SK-N-SH (cell line): ENCODE measurements around the gene SMC2. TPM values are rescaled to one million over a fixed set of nuclear protein-coding genes. Genes with fewer than 3 reads are reported as not detected.

Experiments
- CTCF ChIA-PET: fragments of 300-600, 350-600 bp; formaldehyde crosslinking; extraction: SDS; loops from one replicate; lab custom pipeline; 2021; lab: Yijun Ruan, JAX
- POLR2A ChIA-PET: fragments of 350-600 bp; sonication (Branson Sonifier 250); formaldehyde crosslinking; extraction: SDS; loops from one replicate; lab custom pipeline; 2020; ENCODE audit warnings: antibody characterized with exemption, inconsistent platforms; lab: Yijun Ruan, JAX
- DNase-seq: peaks from one replicate; pipeline ENCODE4 v3.0.0; 2012
- H2AFZ ChIP-seq: fragments of 200-600 bp; sonication (generic); 2 replicates; pipeline ENCODE4 v1.8.1; 2016; ENCODE audit warnings: antibody characterized with exemption, mild to moderate bottlenecking, low read depth
- H3F3A ChIP-seq: fragments of 200-600 bp; sonication (generic); replicated peaks from 2 replicates; pipeline ENCODE3; 2016; ENCODE audit warnings: antibody characterized with exemption, mild to moderate bottlenecking; ENCODE audit not compliant: insufficient read depth
- H3K27ac ChIP-seq, 2 experiments: fragments of 200-500 bp in 1 of 2; fragments of 200-600 bp in 1 of 2; sonication (Bioruptor generic) in 1 of 2; sonication (generic), shearing (Covaris generic) in 1 of 2; 2 replicates each; pipeline versions ENCODE4 v1.5.1 to v1.6.1; 2014 to 2016; ENCODE audit warnings: low read depth in 2 of 2, inconsistent platforms in 1 of 2, low read length in 1 of 2, mild to moderate bottlenecking in 1 of 2, mixed read lengths in 1 of 2
- H3K27me3 ChIP-seq: fragments of 200-600 bp; sonication (generic), shearing (Covaris generic); 2 replicates; pipeline ENCODE4 v1.6.1; 2016; ENCODE audit warnings: mixed run types; ENCODE audit not compliant: insufficient read depth
- H3K36me3 ChIP-seq, 2 experiments: fragments of 200-500 bp in 1 of 2; fragments of 200-600 bp in 1 of 2; sonication (Bioruptor generic) in 1 of 2; sonication (generic) in 1 of 2; replicated peaks in 1 of 2; 2 replicates each; pipeline versions ENCODE3 to v1.5.1; 2014 to 2016; ENCODE audit warnings: low read length in 1 of 2, mild to moderate bottlenecking in 1 of 2; ENCODE audit not compliant: insufficient read depth in 2 of 2, control insufficient read depth in 1 of 2
- H3K4me1 ChIP-seq, 2 experiments: fragments of 200-500 bp in 1 of 2; fragments of 200-600 bp in 1 of 2; sonication (Bioruptor generic) in 1 of 2; sonication (generic), shearing (Covaris generic) in 1 of 2; 2 replicates each; pipeline versions ENCODE4 v1.5.1 to v1.6.1; 2014 to 2016; ENCODE audit warnings: low read depth in 1 of 2, low read length in 1 of 2, mixed run types in 1 of 2; ENCODE audit not compliant: insufficient read depth in 2 of 2, control insufficient read depth in 1 of 2
- H3K4me2 ChIP-seq: fragments of 200-600 bp; sonication (generic), shearing (Covaris generic); 2 replicates; pipeline ENCODE4 v1.6.1; 2017; ENCODE audit warnings: mixed run types
- H3K4me3 ChIP-seq, 2 experiments: fragments of 200-500 bp in 1 of 2; fragments of 200-600 bp in 1 of 2; sonication (Bioruptor generic) in 1 of 2; sonication (generic), shearing (Covaris generic) in 1 of 2; 2 replicates each; pipeline versions ENCODE4 v1.5.1 to v1.8.1; 2014 to 2016; ENCODE audit warnings: low read depth in 2 of 2, inconsistent platforms in 1 of 2, low read length in 1 of 2, mild to moderate bottlenecking in 1 of 2, mixed read lengths in 1 of 2, moderate library complexity in 1 of 2
- H3K79me2 ChIP-seq: fragments of 200-600 bp; sonication (generic); 2 replicates; pipeline ENCODE4 v1.8.1; 2017; ENCODE audit warnings: mild to moderate bottlenecking; ENCODE audit not compliant: insufficient read depth
- H3K9ac ChIP-seq: fragments of 200-600 bp; sonication (generic); 2 replicates; pipeline ENCODE4 v1.6.1; 2017; ENCODE audit warnings: mixed run types
- H3K9me2 ChIP-seq: fragments of 200-600 bp; sonication (generic); 2 replicates; pipeline ENCODE4 v1.6.1; 2017; ENCODE audit warnings: mixed run types
- H3K9me3 ChIP-seq: fragments of 200-600 bp; sonication (generic); 2 replicates; pipeline ENCODE4 v1.6.1; 2017; ENCODE audit warnings: mixed run types, mild to moderate bottlenecking, moderate library complexity
- H4K20me1 ChIP-seq: fragments of 200-600 bp; sonication (generic); 2 replicates; pipeline ENCODE4 v1.6.1; 2017; ENCODE audit warnings: mild to moderate bottlenecking, mixed run types; ENCODE audit not compliant: insufficient read depth
- EP300 ChIP-seq, 2 experiments: IDR thresholded peaks; 2 replicates each; pipeline versions ENCODE4 v1.4.0 to v1.6.1; 2012; ENCODE audit warnings: borderline replicate concordance in 1 of 2, low read depth in 1 of 2, low read length in 1 of 2
- FOXJ3 ChIP-seq: sonication (generic); formaldehyde crosslinking; IDR thresholded peaks from 2 replicates; pipeline ENCODE4 v1.5.1; 2020; ENCODE audit warnings: mild to moderate bottlenecking, missing genetic modification reagents
- GATA2 ChIP-seq: sonication (generic); formaldehyde crosslinking; IDR thresholded peaks from 2 replicates; pipeline ENCODE4 v1.5.0; 2020; ENCODE audit warnings: mild to moderate bottlenecking, missing genetic modification reagents
- JUND ChIP-seq: IDR thresholded peaks from 2 replicates; pipeline ENCODE4 v1.4.0; 2012
- MAX ChIP-seq: IDR thresholded peaks from 2 replicates; pipeline ENCODE4 v1.4.0; 2012; ENCODE audit warnings: low read depth
- NFIC ChIP-seq: IDR thresholded peaks from 2 replicates; pipeline ENCODE4 v1.4.0; 2012; ENCODE audit warnings: borderline replicate concordance
- POLR2AphosphoS5 ChIP-seq: IDR thresholded peaks from 2 replicates; pipeline ENCODE4 v1.6.1; 2012; ENCODE audit warnings: low read depth, low read length
- RAD21 ChIP-seq: IDR thresholded peaks from 2 replicates; pipeline ENCODE4 v1.6.1; 2012; ENCODE audit warnings: mild to moderate bottlenecking, low read length
- RXRA ChIP-seq: IDR thresholded peaks from 2 replicates; pipeline ENCODE4 v1.4.0; 2012; ENCODE audit warnings: low read depth, mild to moderate bottlenecking, borderline replicate concordance
- SIN3A ChIP-seq: IDR thresholded peaks from 2 replicates; pipeline ENCODE4 v1.6.1; 2012; ENCODE audit warnings: low read depth, mild to moderate bottlenecking, low read length, moderate library complexity, borderline replicate concordance
- TEAD4 ChIP-seq: IDR thresholded peaks from 2 replicates; pipeline ENCODE4 v1.4.0; 2012; ENCODE audit warnings: mild to moderate bottlenecking, borderline replicate concordance; ENCODE audit not compliant: insufficient read depth
- WGBS: methylation state at CpG from one replicate; pipeline ENCODE4 v1.1.6; 2017; ENCODE audit warnings: low lambda C conversion rate; 5-methylcytosine and 5-hydroxymethylcytosine counted together
- polyA plus RNA-seq, 3 experiments: library from polyadenylated mRNA; depleted of rRNA; stranded (reverse); fragments of >200 nt; gene quantifications; 2 replicates each; pipeline ENCODE4 v1.2.3, GENCODE V29; 2012
- TF ChIP-seq, protein P1 (sequence below): fragments of 200-600 bp; sonication (generic); IDR thresholded peaks from 2 replicates; pipeline ENCODE4 v1.6.1; 2017; ENCODE audit warnings: antibody characterized with exemption, mild to moderate bottlenecking, moderate library complexity
- TF ChIP-seq, protein P2 (sequence below): IDR thresholded peaks from 2 replicates; pipeline ENCODE4 v1.4.0; 2012; ENCODE audit warnings: low read depth, borderline replicate concordance
- TF ChIP-seq, protein P3 (sequence below): IDR thresholded peaks from 2 replicates; pipeline ENCODE4; 2012

SMC2 gene
- polyA plus RNA-seq, 1 of the 3 experiments (the other 2 are of a cell fraction): 3.7 TPM

DNA sequence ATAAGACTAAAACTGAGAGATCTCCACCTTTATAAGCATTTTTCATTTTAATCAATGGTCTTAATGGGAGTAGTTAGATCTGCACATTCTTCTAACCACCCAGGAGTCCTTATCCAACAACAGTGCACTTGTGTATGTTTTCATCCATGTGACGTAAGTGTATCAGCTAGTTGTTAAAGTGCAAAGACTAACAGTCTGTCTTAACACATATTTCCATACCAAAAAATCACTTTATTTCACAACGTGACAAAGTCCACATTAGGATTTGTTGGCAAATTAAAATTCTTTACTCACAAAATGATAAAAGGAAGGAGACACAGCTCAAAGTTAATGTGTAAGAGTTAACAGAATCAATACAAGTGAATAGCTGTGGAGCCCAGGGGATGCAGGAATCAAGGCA, 1.9 kb upstream of the SMC2 start (continued):
- TF ChIP-seq, protein P1, sequence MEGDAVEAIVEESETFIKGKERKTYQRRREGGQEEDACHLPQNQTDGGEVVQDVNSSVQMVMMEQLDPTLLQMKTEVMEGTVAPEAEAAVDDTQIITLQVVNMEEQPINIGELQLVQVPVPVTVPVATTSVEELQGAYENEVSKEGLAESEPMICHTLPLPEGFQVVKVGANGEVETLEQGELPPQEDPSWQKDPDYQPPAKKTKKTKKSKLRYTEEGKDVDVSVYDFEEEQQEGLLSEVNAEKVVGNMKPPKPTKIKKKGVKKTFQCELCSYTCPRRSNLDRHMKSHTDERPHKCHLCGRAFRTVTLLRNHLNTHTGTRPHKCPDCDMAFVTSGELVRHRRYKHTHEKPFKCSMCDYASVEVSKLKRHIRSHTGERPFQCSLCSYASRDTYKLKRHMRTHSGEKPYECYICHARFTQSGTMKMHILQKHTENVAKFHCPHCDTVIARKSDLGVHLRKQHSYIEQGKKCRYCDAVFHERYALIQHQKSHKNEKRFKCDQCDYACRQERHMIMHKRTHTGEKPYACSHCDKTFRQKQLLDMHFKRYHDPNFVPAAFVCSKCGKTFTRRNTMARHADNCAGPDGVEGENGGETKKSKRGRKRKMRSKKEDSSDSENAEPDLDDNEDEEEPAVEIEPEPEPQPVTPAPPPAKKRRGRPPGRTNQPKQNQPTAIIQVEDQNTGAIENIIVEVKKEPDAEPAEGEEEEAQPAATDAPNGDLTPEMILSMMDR: no peak
- TF ChIP-seq, all 33 proteins: peak for 0

DNA sequence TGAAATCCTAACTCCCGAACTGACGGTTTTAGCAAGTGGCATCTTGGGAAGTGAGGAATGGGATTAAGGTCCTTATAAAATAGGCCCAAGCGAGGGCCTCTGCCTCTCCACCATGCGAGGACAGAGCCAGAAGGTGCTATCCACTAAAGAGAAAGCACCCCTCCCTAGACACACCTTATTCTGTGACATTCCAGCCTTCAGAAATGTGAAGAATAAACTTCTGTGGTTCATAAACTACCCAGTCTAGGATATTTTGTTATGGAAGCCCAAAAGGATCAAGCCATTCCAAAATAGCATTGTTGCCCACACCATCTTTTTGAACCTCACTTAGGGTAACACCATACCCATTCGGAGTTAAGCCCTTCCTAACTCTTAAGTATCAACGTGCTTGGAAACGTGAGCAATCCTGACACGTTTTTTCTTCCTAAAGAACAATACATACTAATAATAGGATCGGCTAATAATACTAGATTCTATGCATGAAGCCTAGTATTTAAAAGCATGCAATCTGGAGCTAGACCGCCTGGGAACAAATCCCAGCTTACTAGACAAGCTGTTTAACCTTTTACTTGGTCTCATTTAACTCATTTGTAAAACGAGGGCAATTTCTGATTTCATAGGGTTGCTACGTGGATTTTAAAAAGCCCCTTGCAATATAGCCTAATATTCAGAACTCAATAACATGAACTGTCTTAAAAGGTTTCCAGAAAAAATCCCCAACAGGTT, 1.1 kb upstream of the SMC2 start:
- H3K27me3 ChIP-seq: no peaks in the 10 kb centered on the region
- H3K9ac ChIP-seq: peak overlapping the region; percentile 91
- H3K4me1 ChIP-seq: peaks cover 9 to 17% of the 10 kb centered on the region in 2 experiments; a peak in 3 of 4 replicates
- peaks cover 8% of the 10 kb centered on the region for H3F3A ChIP-seq
- H3K4me3 ChIP-seq: peak overlapping the region; percentile 83 to 86
- H3K9me3 ChIP-seq: no peaks in the 10 kb centered on the region
- H3K36me3 ChIP-seq: peaks cover 3 to 5% of the 10 kb centered on the region in 2 experiments
- H2AFZ ChIP-seq: peak overlapping the region; percentile 86
- ChIA-PET POLR2A (no interaction called here), CTCF (no interaction called here)
- H3K27ac ChIP-seq: peak overlapping the region; percentile 90 to 97
- peak; percentile 5 for DNase-seq
- no peaks in the 10 kb centered on the region for H3K9me2 ChIP-seq
- H3K79me2 ChIP-seq: peaks cover 36% of the 10 kb centered on the region
- whole genome bisulfite sequencing: 24% methylated on average over 12 of the region's 12 CpGs
- peak overlapping the region; percentile 87 for H3K4me2 ChIP-seq
- H4K20me1 ChIP-seq: no peaks in the 10 kb centered on the region
- no peak for TF ChIP-seq TEAD4
- TF ChIP-seq, protein P2, sequence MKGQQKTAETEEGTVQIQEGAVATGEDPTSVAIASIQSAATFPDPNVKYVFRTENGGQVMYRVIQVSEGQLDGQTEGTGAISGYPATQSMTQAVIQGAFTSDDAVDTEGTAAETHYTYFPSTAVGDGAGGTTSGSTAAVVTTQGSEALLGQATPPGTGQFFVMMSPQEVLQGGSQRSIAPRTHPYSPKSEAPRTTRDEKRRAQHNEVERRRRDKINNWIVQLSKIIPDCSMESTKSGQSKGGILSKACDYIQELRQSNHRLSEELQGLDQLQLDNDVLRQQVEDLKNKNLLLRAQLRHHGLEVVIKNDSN: no peak
- TF ChIP-seq GATA2 (CRISPR knock-in tag): no peak
- TF ChIP-seq EP300 (IDR thresholded peaks at IDR 0.05; ENCODE audit: borderline replicate concordance in 1 of 2, low read depth in 1 of 2, low read length in 1 of 2): no peak
- no peak for TF ChIP-seq POLR2AphosphoS5
- TF ChIP-seq NFIC: no peak
- TF ChIP-seq FOXJ3: no peak
- no peak for TF ChIP-seq RXRA
- TF ChIP-seq, protein P3, sequence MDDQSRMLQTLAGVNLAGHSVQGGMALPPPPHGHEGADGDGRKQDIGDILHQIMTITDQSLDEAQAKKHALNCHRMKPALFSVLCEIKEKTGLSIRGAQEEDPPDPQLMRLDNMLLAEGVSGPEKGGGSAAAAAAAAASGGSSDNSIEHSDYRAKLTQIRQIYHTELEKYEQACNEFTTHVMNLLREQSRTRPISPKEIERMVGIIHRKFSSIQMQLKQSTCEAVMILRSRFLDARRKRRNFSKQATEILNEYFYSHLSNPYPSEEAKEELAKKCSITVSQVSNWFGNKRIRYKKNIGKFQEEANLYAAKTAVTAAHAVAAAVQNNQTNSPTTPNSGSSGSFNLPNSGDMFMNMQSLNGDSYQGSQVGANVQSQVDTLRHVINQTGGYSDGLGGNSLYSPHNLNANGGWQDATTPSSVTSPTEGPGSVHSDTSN: no peak
- no peak for TF ChIP-seq MAX
- no peak for TF ChIP-seq JUND
- no peak for TF ChIP-seq SIN3A
- no peak for TF ChIP-seq RAD21
